ENCODE measurements around the gene SPNS3.

- TF ChIP-seq CTCF (conservative IDR thresholded peaks at IDR 0.05; ENCODE audit: low read depth, low read length) (no peak), POLR2A (IDR thresholded peaks at IDR 0.05; ENCODE audit: low read depth, low read length) (no peak), RAD21 (IDR thresholded peaks at IDR 0.05; ENCODE audit: low read length) (no peak), CEBPB (IDR thresholded peaks at IDR 0.05; ENCODE audit: low read depth, low read length) (no peak), BHLHE40 (IDR thresholded peaks at IDR 0.05; ENCODE audit: low read depth, low read length) (no peak), RFX5 (IDR thresholded peaks at IDR 0.05; ENCODE audit: low read depth, low read length) (no peak), SMC3 (IDR thresholded peaks at IDR 0.05; ENCODE audit: low read depth, low read length) (no peak), MAZ (IDR thresholded peaks at IDR 0.05; ENCODE audit: borderline replicate concordance, low read depth, low read length) (no peak)
- TF ChIP-seq, protein P1, sequence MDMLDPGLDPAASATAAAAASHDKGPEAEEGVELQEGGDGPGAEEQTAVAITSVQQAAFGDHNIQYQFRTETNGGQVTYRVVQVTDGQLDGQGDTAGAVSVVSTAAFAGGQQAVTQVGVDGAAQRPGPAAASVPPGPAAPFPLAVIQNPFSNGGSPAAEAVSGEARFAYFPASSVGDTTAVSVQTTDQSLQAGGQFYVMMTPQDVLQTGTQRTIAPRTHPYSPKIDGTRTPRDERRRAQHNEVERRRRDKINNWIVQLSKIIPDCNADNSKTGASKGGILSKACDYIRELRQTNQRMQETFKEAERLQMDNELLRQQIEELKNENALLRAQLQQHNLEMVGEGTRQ (IDR thresholded peaks at IDR 0.05; ENCODE audit: low read depth, low read length): no peak
These were observed 85.6 kb downstream of the SPNS3 start for GRCh38 chr17:4519361-4519788.

Data from IMR-90 (cell line).